Upper lobe of left lung (tissue), 6 donors: Measurements from ENCODE around the gene PLA2G4A. TPM values are rescaled to one million over a fixed set of nuclear protein-coding genes. Genes with fewer than 3 reads are reported as not detected.

ENCODE experiments used
- ATAC-seq, 2 donors: fragments of 200-7000 bp; cut with Tn5 transposase; one replicate each; pipeline ENCODE4 v1.9.1; 2022; ENCODE audit warnings: mild to moderate bottlenecking in 2 of 2, moderate library complexity in 2 of 2; ENCODE audit not compliant: low FRiP score in 2 of 2
- DNase-seq, 2 donors: peaks; one replicate each; pipeline ENCODE4 v3.0.0-alpha.2; 2019 to 2020
- H3K27ac ChIP-seq, 4 donors: fragments of 200-600 bp; sonication (generic); one replicate each; pipeline ENCODE4 v1.5.1; 2016 to 2019
- H3K27me3 ChIP-seq, 4 donors: fragments of 200-600 bp; sonication (generic); one replicate each; pipeline ENCODE4 v1.5.1; 2017 to 2019
- H3K36me3 ChIP-seq, 4 donors: fragments of 200-600 bp; sonication (generic); one replicate each; pipeline ENCODE4 v1.5.1; 2016 to 2019
- H3K4me1 ChIP-seq, 4 donors: fragments of 200-600 bp; sonication (generic); one replicate each; pipeline ENCODE4 v1.5.1; 2018 to 2019
- H3K4me3 ChIP-seq, 4 donors: fragments of 200-600 bp; sonication (generic); one replicate each; pipeline ENCODE4 v1.5.1; 2017 to 2019; ENCODE audit warnings: mild to moderate bottlenecking in 2 of 4, moderate library complexity in 1 of 4
- H3K9me3 ChIP-seq, 4 donors: fragments of 200-600 bp; sonication (generic); one replicate each; pipeline ENCODE4 v1.5.1; 2018 to 2019
- EP300 ChIP-seq, 4 donors: sonication (generic); formaldehyde crosslinking; IDR thresholded peaks; one replicate each; pipeline ENCODE4 v1.5.1; 2017; ENCODE audit warnings: antibody characterized with exemption in 4 of 4, control low read depth in 2 of 4
- POLR2A ChIP-seq, 4 donors: fragments of 450-650 bp; IDR thresholded peaks; one replicate each; pipeline ENCODE4 v1.5.1; 2016 to 2017; ENCODE audit warnings: antibody characterized with exemption in 4 of 4, mild to moderate bottlenecking in 2 of 4
- POLR2AphosphoS5 ChIP-seq, 2 donors: sonication (generic); formaldehyde crosslinking; IDR thresholded peaks; one replicate each; pipeline ENCODE4 v1.5.1; 2017; ENCODE audit warnings: antibody characterized with exemption in 2 of 2
- WGBS, 2 donors: methylation state at CpG; one replicate each; pipeline ENCODE4 v1.1.5; 2017 to 2018; 5-methylcytosine and 5-hydroxymethylcytosine counted together
- total RNA-seq, 6 donors: library from RNA; depleted of rRNA in 4 of 6; stranded (reverse); fragments of >200 nt in 4 of 6; gene quantifications; one replicate each; pipeline versions ENCODE4 v1.1.0 to v1.2.1, GENCODE V29; 2016 to 2021
- TF ChIP-seq, protein P1 (sequence below), 6 experiments: fragments of 450-650 bp in 4 of 6; fragments of 200-600 bp in 2 of 6; sonication (generic) in 2 of 6; IDR thresholded peaks; one replicate each; pipeline ENCODE4 v1.5.1; 2016 to 2019; ENCODE audit warnings: antibody characterized with exemption in 6 of 6
- donor health status: DM: no; HTN: no; CAD: no; lungs with moderate emphysema.
- donor health status: DM: no; HTN: yes; CAD: no; lungs with severe emphysema.

PLA2G4A gene
- total RNA-seq, 6 donors from 2014 or later: 2.1 to 11.8 (median 7.5) TPM

GRCh38 chr1:186819563-186819962, 9.2 kb upstream of the PLA2G4A start:
- Histone ChIP-seq H3K27ac (no peak overlapping the region), H3K4me1 (no peaks in the 10 kb centered on the region), H3K4me3 (no peak overlapping the region), H3K36me3 (no peaks in the 10 kb centered on the region), H3K27me3 (no peaks in the 10 kb centered on the region), H3K9me3 (no peaks in the 10 kb centered on the region)
- DNase-seq (no peak), ATAC-seq (no peak)
- TF ChIP-seq POLR2AphosphoS5 (IDR thresholded peaks at IDR 0.05) (no peak), POLR2A (IDR thresholded peaks at IDR 0.05) (no peak), EP300 (IDR thresholded peaks at IDR 0.05) (no peak)
- TF ChIP-seq, protein P1, sequence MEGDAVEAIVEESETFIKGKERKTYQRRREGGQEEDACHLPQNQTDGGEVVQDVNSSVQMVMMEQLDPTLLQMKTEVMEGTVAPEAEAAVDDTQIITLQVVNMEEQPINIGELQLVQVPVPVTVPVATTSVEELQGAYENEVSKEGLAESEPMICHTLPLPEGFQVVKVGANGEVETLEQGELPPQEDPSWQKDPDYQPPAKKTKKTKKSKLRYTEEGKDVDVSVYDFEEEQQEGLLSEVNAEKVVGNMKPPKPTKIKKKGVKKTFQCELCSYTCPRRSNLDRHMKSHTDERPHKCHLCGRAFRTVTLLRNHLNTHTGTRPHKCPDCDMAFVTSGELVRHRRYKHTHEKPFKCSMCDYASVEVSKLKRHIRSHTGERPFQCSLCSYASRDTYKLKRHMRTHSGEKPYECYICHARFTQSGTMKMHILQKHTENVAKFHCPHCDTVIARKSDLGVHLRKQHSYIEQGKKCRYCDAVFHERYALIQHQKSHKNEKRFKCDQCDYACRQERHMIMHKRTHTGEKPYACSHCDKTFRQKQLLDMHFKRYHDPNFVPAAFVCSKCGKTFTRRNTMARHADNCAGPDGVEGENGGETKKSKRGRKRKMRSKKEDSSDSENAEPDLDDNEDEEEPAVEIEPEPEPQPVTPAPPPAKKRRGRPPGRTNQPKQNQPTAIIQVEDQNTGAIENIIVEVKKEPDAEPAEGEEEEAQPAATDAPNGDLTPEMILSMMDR (IDR thresholded peaks at IDR 0.05): no peak
- 46 to 58% methylated on average over 2 of the region's 2 CpGs for WGBS, 2 donors

- ATAC-seq (peak in 1 of 2 donors; percentile 61), DNase-seq (no peak)
- Histone ChIP-seq H3K4me3 (peak overlapping the region in 3 of 4 donors; percentile 51 to 72 (median 61)), H3K4me1 (peaks cover 0 to 3% (median 0%) of the 10 kb centered on the region in 4 donors), H3K9me3 (no peaks in the 10 kb centered on the region), H3K27me3 (no peaks in the 10 kb centered on the region), H3K36me3 (no peaks in the 10 kb centered on the region), H3K27ac (peak overlapping the region in 2 of 4 donors; percentile 76 to 84)
- 58 to 64% methylated on average over 14 of the region's 14 CpGs for WGBS, 2 donors
- TF ChIP-seq POLR2A (IDR thresholded peaks at IDR 0.05) (no peak), EP300 (IDR thresholded peaks at IDR 0.05) (no peak), POLR2AphosphoS5 (IDR thresholded peaks at IDR 0.05) (no peak)
- TF ChIP-seq, protein P1 (IDR thresholded peaks at IDR 0.05): no peak
Measured at GRCh38 chr1:186829686-186830587, 1.2 kb downstream of the PLA2G4A start.

GRCh38 chr1:186831168-186831567, 2.4 kb downstream of the PLA2G4A start:
- TF ChIP-seq, protein P1 (IDR thresholded peaks at IDR 0.05): no peak
- TF ChIP-seq EP300 (IDR thresholded peaks at IDR 0.05) (no peak), POLR2A (IDR thresholded peaks at IDR 0.05) (no peak), POLR2AphosphoS5 (IDR thresholded peaks at IDR 0.05) (no peak)
- no peak for DNase-seq
- no peak overlapping the region for H3K4me3 ChIP-seq
- no peak for ATAC-seq
- no peaks in the 10 kb centered on the region for H3K27me3 ChIP-seq
- no peaks in the 10 kb centered on the region for H3K36me3 ChIP-seq
- H3K9me3 ChIP-seq: no peaks in the 10 kb centered on the region
- H3K27ac ChIP-seq: no peak overlapping the region
- peaks cover 0 to 3% (median 0%) of the 10 kb centered on the region in 4 donors for H3K4me1 ChIP-seq
- 91 to 93% methylated on average over 2 of the region's 2 CpGs for WGBS, 2 donors

- no peak for ATAC-seq
- no peaks in the 10 kb centered on the region for H3K27me3 ChIP-seq
- peaks cover 0 to 4% (median 1%) of the 10 kb centered on the region in 4 donors for H3K4me1 ChIP-seq
- WGBS, 2 donors: 66 to 72% methylated on average over 4 of the region's 4 CpGs
- H3K4me3 ChIP-seq: no peak overlapping the region
- no peak for TF ChIP-seq EP300 (IDR thresholded peaks at IDR 0.05)
- TF ChIP-seq, protein P1 (IDR thresholded peaks at IDR 0.05): no peak
- TF ChIP-seq POLR2A (IDR thresholded peaks at IDR 0.05): no peak
- TF ChIP-seq POLR2AphosphoS5 (IDR thresholded peaks at IDR 0.05): no peak
- no peaks in the 10 kb centered on the region for H3K36me3 ChIP-seq
- H3K9me3 ChIP-seq: no peaks in the 10 kb centered on the region
- DNase-seq: no peak
- H3K27ac ChIP-seq: no peak overlapping the region
Measured at GRCh38 chr1:186834399-186834958, 5.7 kb downstream of the PLA2G4A start.
